HEK293 (cell line): ENCODE measurements around the gene TCEAL5.

ENCODE experiments used
- GLI4 ChIP-seq: fragments of 450-650 bp; formaldehyde crosslinking; IDR thresholded peaks from 2 replicates; pipeline ENCODE4 v1.5.1; 2016; ENCODE audit warnings: missing biosample characterization, missing genetic modification characterization
- ZBTB20 ChIP-seq: fragments of 450-650 bp; formaldehyde crosslinking; IDR thresholded peaks from 2 replicates; pipeline ENCODE4 v1.5.1; 2016; ENCODE audit warnings: missing biosample characterization, missing genetic modification characterization
- ZNF311 ChIP-seq: fragments of 450-650 bp; formaldehyde crosslinking; IDR thresholded peaks from 2 replicates; pipeline ENCODE4 v1.5.1; 2017; ENCODE audit warnings: missing biosample characterization, missing genetic modification characterization, borderline replicate concordance
- TF ChIP-seq, protein P1 (sequence below): fragments of 450-650 bp; formaldehyde crosslinking; IDR thresholded peaks from 2 replicates; pipeline ENCODE4 v1.5.1; 2016; ENCODE audit warnings: missing biosample characterization, missing genetic modification characterization
- TF ChIP-seq, protein P2 (sequence below): fragments of 450-650 bp; formaldehyde crosslinking; IDR thresholded peaks from 2 replicates; pipeline ENCODE4 v1.5.1; 2016; ENCODE audit warnings: missing biosample characterization, missing genetic modification characterization, low read depth
- TF ChIP-seq, protein P3 (sequence below): fragments of 450-650 bp; formaldehyde crosslinking; IDR thresholded peaks from 2 replicates; pipeline ENCODE4 v1.5.1; 2016; ENCODE audit warnings: missing biosample characterization, missing genetic modification characterization

DNA sequence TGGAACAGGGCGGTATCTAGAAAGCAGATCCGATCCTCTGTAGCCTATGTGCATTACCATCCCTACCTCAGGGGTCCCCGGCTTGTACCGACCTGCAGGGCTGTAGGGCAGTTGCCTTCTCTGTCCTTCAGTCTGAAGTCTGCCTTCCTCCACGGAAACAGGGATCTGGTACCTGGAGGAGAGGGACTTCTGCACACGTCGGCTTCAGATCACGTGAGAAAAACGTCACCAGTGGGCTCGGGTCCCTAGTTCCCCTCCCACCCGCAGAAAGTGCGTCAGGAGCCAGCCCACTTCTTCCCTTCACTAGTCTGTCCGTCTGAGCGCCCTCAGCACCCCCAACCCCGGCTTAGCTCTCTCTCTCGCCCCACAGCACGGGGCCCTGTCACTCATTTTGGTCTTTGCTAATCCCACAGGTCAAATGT is at the start of gene TCEAL5:
- TF ChIP-seq GLI4 (tag by site-specific recombination): no peak
- TF ChIP-seq, protein P1, sequence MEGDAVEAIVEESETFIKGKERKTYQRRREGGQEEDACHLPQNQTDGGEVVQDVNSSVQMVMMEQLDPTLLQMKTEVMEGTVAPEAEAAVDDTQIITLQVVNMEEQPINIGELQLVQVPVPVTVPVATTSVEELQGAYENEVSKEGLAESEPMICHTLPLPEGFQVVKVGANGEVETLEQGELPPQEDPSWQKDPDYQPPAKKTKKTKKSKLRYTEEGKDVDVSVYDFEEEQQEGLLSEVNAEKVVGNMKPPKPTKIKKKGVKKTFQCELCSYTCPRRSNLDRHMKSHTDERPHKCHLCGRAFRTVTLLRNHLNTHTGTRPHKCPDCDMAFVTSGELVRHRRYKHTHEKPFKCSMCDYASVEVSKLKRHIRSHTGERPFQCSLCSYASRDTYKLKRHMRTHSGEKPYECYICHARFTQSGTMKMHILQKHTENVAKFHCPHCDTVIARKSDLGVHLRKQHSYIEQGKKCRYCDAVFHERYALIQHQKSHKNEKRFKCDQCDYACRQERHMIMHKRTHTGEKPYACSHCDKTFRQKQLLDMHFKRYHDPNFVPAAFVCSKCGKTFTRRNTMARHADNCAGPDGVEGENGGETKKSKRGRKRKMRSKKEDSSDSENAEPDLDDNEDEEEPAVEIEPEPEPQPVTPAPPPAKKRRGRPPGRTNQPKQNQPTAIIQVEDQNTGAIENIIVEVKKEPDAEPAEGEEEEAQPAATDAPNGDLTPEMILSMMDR (tag by site-specific recombination): no peak
- TF ChIP-seq ZBTB20 (tag by site-specific recombination): no peak
- TF ChIP-seq ZNF311: no peak
- TF ChIP-seq, protein P2, sequence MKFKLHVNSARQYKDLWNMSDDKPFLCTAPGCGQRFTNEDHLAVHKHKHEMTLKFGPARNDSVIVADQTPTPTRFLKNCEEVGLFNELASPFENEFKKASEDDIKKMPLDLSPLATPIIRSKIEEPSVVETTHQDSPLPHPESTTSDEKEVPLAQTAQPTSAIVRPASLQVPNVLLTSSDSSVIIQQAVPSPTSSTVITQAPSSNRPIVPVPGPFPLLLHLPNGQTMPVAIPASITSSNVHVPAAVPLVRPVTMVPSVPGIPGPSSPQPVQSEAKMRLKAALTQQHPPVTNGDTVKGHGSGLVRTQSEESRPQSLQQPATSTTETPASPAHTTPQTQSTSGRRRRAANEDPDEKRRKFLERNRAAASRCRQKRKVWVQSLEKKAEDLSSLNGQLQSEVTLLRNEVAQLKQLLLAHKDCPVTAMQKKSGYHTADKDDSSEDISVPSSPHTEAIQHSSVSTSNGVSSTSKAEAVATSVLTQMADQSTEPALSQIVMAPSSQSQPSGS: no peak
- TF ChIP-seq, protein P3, sequence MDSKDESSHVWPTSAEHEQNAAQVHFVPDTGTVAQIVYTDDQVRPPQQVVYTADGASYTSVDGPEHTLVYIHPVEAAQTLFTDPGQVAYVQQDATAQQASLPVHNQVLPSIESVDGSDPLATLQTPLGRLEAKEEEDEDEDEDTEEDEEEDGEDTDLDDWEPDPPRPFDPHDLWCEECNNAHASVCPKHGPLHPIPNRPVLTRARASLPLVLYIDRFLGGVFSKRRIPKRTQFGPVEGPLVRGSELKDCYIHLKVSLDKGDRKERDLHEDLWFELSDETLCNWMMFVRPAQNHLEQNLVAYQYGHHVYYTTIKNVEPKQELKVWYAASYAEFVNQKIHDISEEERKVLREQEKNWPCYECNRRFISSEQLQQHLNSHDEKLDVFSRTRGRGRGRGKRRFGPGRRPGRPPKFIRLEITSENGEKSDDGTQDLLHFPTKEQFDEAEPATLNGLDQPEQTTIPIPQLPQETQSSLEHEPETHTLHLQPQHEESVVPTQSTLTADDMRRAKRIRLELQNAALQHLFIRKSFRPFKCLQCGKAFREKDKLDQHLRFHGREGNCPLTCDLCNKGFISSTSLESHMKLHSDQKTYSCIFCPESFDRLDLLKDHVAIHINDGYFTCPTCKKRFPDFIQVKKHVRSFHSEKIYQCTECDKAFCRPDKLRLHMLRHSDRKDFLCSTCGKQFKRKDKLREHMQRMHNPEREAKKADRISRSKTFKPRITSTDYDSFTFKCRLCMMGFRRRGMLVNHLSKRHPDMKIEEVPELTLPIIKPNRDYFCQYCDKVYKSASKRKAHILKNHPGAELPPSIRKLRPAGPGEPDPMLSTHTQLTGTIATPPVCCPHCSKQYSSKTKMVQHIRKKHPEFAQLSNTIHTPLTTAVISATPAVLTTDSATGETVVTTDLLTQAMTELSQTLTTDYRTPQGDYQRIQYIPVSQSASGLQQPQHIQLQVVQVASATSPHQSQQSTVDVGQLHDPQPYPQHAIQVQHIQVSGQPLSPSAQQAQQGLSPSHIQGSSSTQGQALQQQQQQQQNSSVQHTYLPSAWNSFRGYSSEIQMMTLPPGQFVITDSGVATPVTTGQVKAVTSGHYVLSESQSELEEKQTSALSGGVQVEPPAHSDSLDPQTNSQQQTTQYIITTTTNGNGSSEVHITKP (tag by site-specific recombination): no peak
